ENCODE results near the gene HSD17B7. TPM values are rescaled to one million over a fixed set of nuclear protein-coding genes. Genes with fewer than 3 reads are reported as not detected.
"Not testable (repeated sequence)": the region's sequence is repeated elsewhere in the genome, so short reads cannot be mapped to it uniquely, and the experiment has no call there.

HSD17B7 gene
- total RNA-seq, 2 donors from 2014 or later = 17.7 to 32.1 TPM

- H3K9ac ChIP-seq (ENCODE audit: low read depth in 2 of 2, low read length in 2 of 2); H3K36me3 ChIP-seq; H3K27me3 ChIP-seq; H3K9me3 ChIP-seq; H3K27ac ChIP-seq; H3K4me1 ChIP-seq; H3K4me3 ChIP-seq: not testable (repeated sequence)
- intact Hi-C loops (cut with DNase I) = loop anchor here (2.0 kb wide), 1 partner anchor 187 kb away; no protein-coding TSS in a partner anchor
- DNase-seq = peak; percentile 79
- peak; percentile 39 for TF ChIP-seq CTCF (IDR thresholded peaks at IDR 0.05)
These were observed 9.7 kb downstream of the HSD17B7 start for GRCh38 chr1:162799995-162800830.

GRCh38 chr1:162807503-162807902, 17.0 kb downstream of the HSD17B7 start:
- H3K4me1 ChIP-seq; H3K27ac ChIP-seq; H3K9ac ChIP-seq (ENCODE audit: low read depth in 2 of 2, low read length in 2 of 2); intact Hi-C loops (cut with DNase I); H3K4me3 ChIP-seq; H3K9me3 ChIP-seq; DNase-seq; H3K36me3 ChIP-seq; H3K27me3 ChIP-seq: not testable (repeated sequence)

GRCh38 chr1:162812357-162812756, 21.9 kb downstream of the HSD17B7 start:
- H3K4me1 ChIP-seq; intact Hi-C loops (cut with DNase I): not testable (repeated sequence)

GRCh38 chr1:162818136-162818535, 27.6 kb downstream of the HSD17B7 start:
- intact Hi-C loops (cut with DNase I); H3K27ac ChIP-seq; H3K9ac ChIP-seq (ENCODE audit: low read depth in 2 of 2, low read length in 2 of 2); H3K4me3 ChIP-seq; H3K27me3 ChIP-seq; H3K36me3 ChIP-seq; DNase-seq; H3K9me3 ChIP-seq; H3K4me1 ChIP-seq: not testable (repeated sequence)

More at GRCh38 chr1:162812357-162812756, 21.9 kb downstream of the HSD17B7 start:
- not testable (repeated sequence) for DNase-seq; H3K36me3 ChIP-seq; H3K4me3 ChIP-seq; H3K9me3 ChIP-seq; H3K9ac ChIP-seq (ENCODE audit: low read depth in 2 of 2, low read length in 2 of 2); H3K27ac ChIP-seq; H3K27me3 ChIP-seq

- H3K9ac ChIP-seq (ENCODE audit: low read depth in 2 of 2, low read length in 2 of 2); intact Hi-C loops (cut with DNase I); H3K9me3 ChIP-seq; DNase-seq; H3K4me1 ChIP-seq; H3K36me3 ChIP-seq; H3K4me3 ChIP-seq; H3K27me3 ChIP-seq; H3K27ac ChIP-seq: not testable (repeated sequence)
These were observed 28.2 kb downstream of the HSD17B7 start for GRCh38 chr1:162818666-162819065.

GRCh38 chr1:162822391-162823200, 32.1 kb downstream of the HSD17B7 start:
- H3K27ac ChIP-seq = no peak overlapping the region
- DNase-seq = no peak
- TF ChIP-seq CTCF (IDR thresholded peaks at IDR 0.05) = no peak
- peak overlapping the region; percentile 17 for H3K4me3 ChIP-seq
- H3K27me3 ChIP-seq = peaks cover 8% of the 10 kb centered on the region
- no peaks in the 10 kb centered on the region for H3K36me3 ChIP-seq
- peaks cover 4% of the 10 kb centered on the region for H3K4me1 ChIP-seq
- H3K9ac ChIP-seq (ENCODE audit: low read depth in 2 of 2, low read length in 2 of 2) = no peak overlapping the region
- H3K9me3 ChIP-seq = no peaks in the 10 kb centered on the region
- intact Hi-C loops (cut with DNase I) = no loop called here

- Histone ChIP-seq H3K9ac (ENCODE audit: low read depth in 2 of 2, low read length in 2 of 2) (no peak overlapping the region), H3K9me3 (no peaks in the 10 kb centered on the region), H3K4me1 (peaks cover 4% of the 10 kb centered on the region), H3K27ac (no peak overlapping the region), H3K4me3 (no peak overlapping the region), H3K27me3 (peaks cover 8% of the 10 kb centered on the region), H3K36me3 (no peaks in the 10 kb centered on the region)
- intact Hi-C loops (cut with DNase I) = no loop called here
- TF ChIP-seq CTCF (IDR thresholded peaks at IDR 0.05) = no peak
- DNase-seq = no peak
These were observed 32.7 kb downstream of the HSD17B7 start for GRCh38 chr1:162823231-162823630.

Measured in colonic mucosa (tissue), 4 donors.